ENCODE measurements around the gene BABAM1.
A peak's percentile ranks its signal among the peaks of the same experiment; 100 is the strongest.

The BABAM1 gene

GRCh38 chr19:17235971-17236777, 31.1 kb upstream of the BABAM1 start:
- no peaks in the 10 kb centered on the region for H3K9me3 ChIP-seq (ENCODE audit: control insufficient read depth, insufficient read depth, low read depth, low read length)
- H3K27me3 ChIP-seq (ENCODE audit: control insufficient read depth, insufficient read depth, low read length), result no peaks in the 10 kb centered on the region
- peak overlapping the region; percentile 94 for H3K4me3 ChIP-seq (ENCODE audit: low read depth, low read length)
- H3K27ac ChIP-seq (ENCODE audit: low read depth, low read length), result peak overlapping the region; percentile 91
- peak overlapping the region; percentile 72 for H3K9ac ChIP-seq (ENCODE audit: low read length)
- peaks cover 17% of the 10 kb centered on the region for H3K4me1 ChIP-seq (ENCODE audit: control insufficient read depth, insufficient read depth, low read length)
- H3K36me3 ChIP-seq (ENCODE audit: control insufficient read depth, insufficient read depth, low read length), result peaks cover 62% of the 10 kb centered on the region

- peak overlapping the region; percentile 34; the same call in 1 of the 2 replicates for H3K4me3 ChIP-seq (ENCODE audit: low read depth, low read length)
- peaks cover 55% of the 10 kb centered on the region for H3K36me3 ChIP-seq (ENCODE audit: control insufficient read depth, insufficient read depth, low read length)
- peaks cover 22% of the 10 kb centered on the region for H3K4me1 ChIP-seq (ENCODE audit: control insufficient read depth, insufficient read depth, low read length)
- no peak overlapping the region for H3K9ac ChIP-seq (ENCODE audit: low read length)
- H3K9me3 ChIP-seq (ENCODE audit: control insufficient read depth, insufficient read depth, low read depth, low read length), result no peaks in the 10 kb centered on the region
- no peaks in the 10 kb centered on the region for H3K27me3 ChIP-seq (ENCODE audit: control insufficient read depth, insufficient read depth, low read length)
- peak overlapping the region; percentile 18 for H3K27ac ChIP-seq (ENCODE audit: low read depth, low read length)
Observed at GRCh38 chr19:17236811-17237543, 30.3 kb upstream of the BABAM1 start.

- H3K27me3 ChIP-seq (ENCODE audit: control insufficient read depth, insufficient read depth, low read length), result no peaks in the 10 kb centered on the region
- peaks cover 45% of the 10 kb centered on the region for H3K36me3 ChIP-seq (ENCODE audit: control insufficient read depth, insufficient read depth, low read length)
- H3K9me3 ChIP-seq (ENCODE audit: control insufficient read depth, insufficient read depth, low read depth, low read length), result no peaks in the 10 kb centered on the region
- peaks cover 30% of the 10 kb centered on the region for H3K4me1 ChIP-seq (ENCODE audit: control insufficient read depth, insufficient read depth, low read length)
- no peak overlapping the region for H3K27ac ChIP-seq (ENCODE audit: low read depth, low read length)
- H3K9ac ChIP-seq (ENCODE audit: low read length), result no peak overlapping the region
- H3K4me3 ChIP-seq (ENCODE audit: low read depth, low read length), result no peak overlapping the region
Observed at GRCh38 chr19:17237747-17238706, 29.2 kb upstream of the BABAM1 start.

- no peak overlapping the region for H3K27ac ChIP-seq (ENCODE audit: low read depth, low read length)
Observed at GRCh38 chr19:17240062-17240752, 27.0 kb upstream of the BABAM1 start.

GRCh38 chr19:17240826-17241399, 26.3 kb upstream of the BABAM1 start:
- H3K27me3 ChIP-seq (ENCODE audit: control insufficient read depth, insufficient read depth, low read length), result no peaks in the 10 kb centered on the region
- no peak overlapping the region for H3K9ac ChIP-seq (ENCODE audit: low read length)
- peaks cover 29% of the 10 kb centered on the region for H3K36me3 ChIP-seq (ENCODE audit: control insufficient read depth, insufficient read depth, low read length)
- H3K4me1 ChIP-seq (ENCODE audit: control insufficient read depth, insufficient read depth, low read length), result peaks cover 29% of the 10 kb centered on the region
- H3K27ac ChIP-seq (ENCODE audit: low read depth, low read length), result no peak overlapping the region
- H3K4me3 ChIP-seq (ENCODE audit: low read depth, low read length), result no peak overlapping the region
- no peaks in the 10 kb centered on the region for H3K9me3 ChIP-seq (ENCODE audit: control insufficient read depth, insufficient read depth, low read depth, low read length)

More at GRCh38 chr19:17240062-17240752, 27.0 kb upstream of the BABAM1 start:
- no peaks in the 10 kb centered on the region for H3K9me3 ChIP-seq (ENCODE audit: control insufficient read depth, insufficient read depth, low read depth, low read length)
- H3K27me3 ChIP-seq (ENCODE audit: control insufficient read depth, insufficient read depth, low read length), result no peaks in the 10 kb centered on the region
- H3K9ac ChIP-seq (ENCODE audit: low read length), result peak overlapping the region; percentile 30
- peaks cover 29% of the 10 kb centered on the region for H3K4me1 ChIP-seq (ENCODE audit: control insufficient read depth, insufficient read depth, low read length)
- H3K4me3 ChIP-seq (ENCODE audit: low read depth, low read length), result no peak overlapping the region
- peaks cover 29% of the 10 kb centered on the region for H3K36me3 ChIP-seq (ENCODE audit: control insufficient read depth, insufficient read depth, low read length)

GRCh38 chr19:17242431-17243208, 24.6 kb upstream of the BABAM1 start:
- no peak overlapping the region for H3K27ac ChIP-seq (ENCODE audit: low read depth, low read length)

GRCh38 chr19:17243211-17243829, 23.9 kb upstream of the BABAM1 start:
- Histone ChIP-seq H3K27me3 (ENCODE audit: control insufficient read depth, insufficient read depth, low read length) (no peaks in the 10 kb centered on the region), H3K27ac (ENCODE audit: low read depth, low read length) (peak overlapping the region; percentile 85; the same call in 1 of the 2 replicates), H3K36me3 (ENCODE audit: control insufficient read depth, insufficient read depth, low read length) (peaks cover 16% of the 10 kb centered on the region), H3K9ac (ENCODE audit: low read length) (peak overlapping the region; percentile 86), H3K9me3 (ENCODE audit: control insufficient read depth, insufficient read depth, low read depth, low read length) (no peaks in the 10 kb centered on the region), H3K4me3 (ENCODE audit: low read depth, low read length) (peak overlapping the region; percentile 99), H3K4me1 (ENCODE audit: control insufficient read depth, insufficient read depth, low read length) (peaks cover 38% of the 10 kb centered on the region)

More at GRCh38 chr19:17242431-17243208, 24.6 kb upstream of the BABAM1 start:
- Histone ChIP-seq H3K36me3 (ENCODE audit: control insufficient read depth, insufficient read depth, low read length) (peaks cover 23% of the 10 kb centered on the region), H3K4me3 (ENCODE audit: low read depth, low read length) (peak overlapping the region; percentile 99), H3K27me3 (ENCODE audit: control insufficient read depth, insufficient read depth, low read length) (no peaks in the 10 kb centered on the region), H3K9me3 (ENCODE audit: control insufficient read depth, insufficient read depth, low read depth, low read length) (no peaks in the 10 kb centered on the region), H3K4me1 (ENCODE audit: control insufficient read depth, insufficient read depth, low read length) (peaks cover 31% of the 10 kb centered on the region), H3K9ac (ENCODE audit: low read length) (peak overlapping the region; percentile 27)

GRCh38 chr19:17243830-17244617, 23.2 kb upstream of the BABAM1 start:
- H3K27me3 ChIP-seq (ENCODE audit: control insufficient read depth, insufficient read depth, low read length), result no peaks in the 10 kb centered on the region
- peak overlapping the region; percentile 85 for H3K27ac ChIP-seq (ENCODE audit: low read depth, low read length)
- peaks cover 12% of the 10 kb centered on the region for H3K36me3 ChIP-seq (ENCODE audit: control insufficient read depth, insufficient read depth, low read length)
- H3K9me3 ChIP-seq (ENCODE audit: control insufficient read depth, insufficient read depth, low read depth, low read length), result no peaks in the 10 kb centered on the region
- peaks cover 45% of the 10 kb centered on the region for H3K4me1 ChIP-seq (ENCODE audit: control insufficient read depth, insufficient read depth, low read length)
- peak overlapping the region; percentile 99 for H3K4me3 ChIP-seq (ENCODE audit: low read depth, low read length)
- H3K9ac ChIP-seq (ENCODE audit: low read length), result peak overlapping the region; percentile 86
